ENCODE data around the gene AARSD1.
"Not testable (repeated sequence)": the region's sequence is repeated elsewhere in the genome, so short reads cannot be mapped to it uniquely, and the experiment has no call there.

Gene AARSD1

DNA sequence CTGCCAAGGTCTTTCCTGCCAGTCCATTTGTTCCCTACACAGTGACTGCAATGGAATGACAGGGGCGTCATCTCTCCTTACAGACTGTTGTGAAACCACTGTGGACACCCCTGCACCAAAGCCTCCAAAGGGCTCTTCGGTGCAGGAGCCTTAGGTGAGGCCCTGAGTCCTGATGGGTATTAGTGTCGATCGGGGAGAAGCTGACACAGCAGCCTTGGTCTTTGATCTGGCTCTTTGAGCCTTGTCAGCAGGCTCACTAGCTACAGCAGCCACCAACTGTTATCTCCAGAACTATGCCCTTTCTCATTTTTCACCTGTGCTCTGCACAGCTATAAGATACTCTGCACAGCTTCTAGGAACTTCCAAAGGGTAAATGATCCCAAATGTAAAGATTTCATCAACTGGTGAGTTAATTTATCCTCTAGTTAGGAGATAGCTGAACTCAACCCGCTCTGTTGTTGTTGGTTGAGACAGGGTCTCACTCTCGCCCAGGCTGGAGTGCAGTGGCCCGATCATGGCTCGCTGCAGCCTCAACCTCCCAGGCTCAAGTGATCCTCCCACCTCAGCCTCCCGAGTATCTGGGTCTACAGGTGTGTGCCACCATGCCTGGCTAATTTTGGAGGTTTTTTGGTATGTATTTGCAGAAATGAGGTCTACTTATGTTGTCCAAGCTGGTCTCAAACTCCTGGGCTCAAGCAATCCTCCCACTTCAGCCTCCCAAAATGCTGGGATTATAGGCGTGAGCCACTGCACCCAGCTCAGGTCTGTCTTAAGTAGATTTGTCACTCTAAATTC is 44.0 kb downstream of the AARSD1 start:
- DNase-seq, result no peak

DNA sequence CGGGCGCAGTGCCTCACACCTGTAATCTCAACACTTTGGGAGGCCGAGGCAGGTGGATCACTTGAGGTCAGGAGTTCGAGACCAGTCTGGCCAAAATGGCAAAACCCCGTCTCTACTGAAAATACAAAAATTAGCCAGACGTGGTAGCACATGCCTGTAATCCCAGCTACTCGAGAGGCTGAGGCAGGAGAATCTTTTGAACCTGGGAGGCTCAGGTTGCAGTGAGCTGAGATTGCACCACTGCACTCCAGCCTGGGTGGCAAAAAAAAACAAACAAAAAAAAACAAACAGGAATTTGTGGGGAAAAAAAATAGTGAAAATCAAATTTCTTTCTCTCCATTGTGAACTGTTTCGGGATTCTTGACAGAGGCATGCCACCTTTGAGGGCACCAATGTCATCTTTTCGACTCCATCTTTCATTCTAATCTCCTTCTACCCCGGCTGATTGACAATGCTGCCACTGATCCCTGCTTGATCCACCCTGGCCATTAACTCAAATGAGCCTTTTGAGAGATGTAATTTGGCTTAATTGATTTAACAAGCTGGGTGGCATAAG is 44.7 kb downstream of the AARSD1 start:
- not testable (repeated sequence) for DNase-seq

DNA sequence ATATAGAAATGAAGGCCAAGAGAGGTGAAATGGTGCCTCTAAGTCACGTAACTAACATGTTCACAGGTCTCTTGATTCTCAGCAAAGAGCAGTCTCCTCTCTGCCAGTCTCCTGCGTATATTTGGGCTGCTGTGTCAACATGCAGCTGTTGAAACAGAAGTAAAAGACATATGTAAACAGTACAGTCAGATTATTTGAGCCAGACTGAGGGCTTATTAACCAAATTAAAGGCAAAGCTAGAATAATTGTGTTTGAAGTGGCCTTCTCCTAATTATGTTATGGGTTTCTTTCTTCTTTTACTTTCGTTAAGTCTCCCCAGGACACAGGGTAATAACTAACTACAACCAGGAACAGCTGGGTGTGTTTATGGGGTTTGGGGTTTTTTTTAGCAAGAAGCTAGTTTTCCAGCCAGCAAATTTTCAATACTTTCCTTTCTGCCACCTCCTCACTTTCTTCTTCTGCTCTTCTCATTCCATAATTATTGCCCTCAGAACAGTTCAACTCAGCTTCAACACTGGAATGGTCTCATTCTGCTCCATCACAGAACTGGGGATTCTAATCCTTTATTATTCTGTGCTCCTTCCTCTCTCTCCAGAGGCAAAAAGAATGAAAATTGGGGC is 45.2 kb downstream of the AARSD1 start:
- no peak for DNase-seq

DNA sequence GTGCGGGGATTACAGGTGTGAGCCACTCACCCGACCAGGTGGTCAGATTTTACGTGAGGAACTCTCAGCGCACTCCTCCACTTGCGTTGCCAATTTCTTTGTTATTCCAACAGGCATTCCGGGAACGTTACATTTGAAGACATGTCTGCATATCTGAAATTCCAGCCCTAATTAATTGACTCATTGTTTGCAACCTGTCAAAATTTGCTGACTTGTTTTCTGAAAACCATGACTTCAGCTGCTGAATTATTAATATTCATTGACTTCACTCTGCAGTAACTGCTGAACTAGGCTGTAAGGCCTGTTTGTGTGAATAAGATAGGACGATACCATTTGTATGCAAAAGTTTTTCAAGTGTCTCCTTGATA is 47.0 kb downstream of the AARSD1 start:
- no peak for DNase-seq

DNA sequence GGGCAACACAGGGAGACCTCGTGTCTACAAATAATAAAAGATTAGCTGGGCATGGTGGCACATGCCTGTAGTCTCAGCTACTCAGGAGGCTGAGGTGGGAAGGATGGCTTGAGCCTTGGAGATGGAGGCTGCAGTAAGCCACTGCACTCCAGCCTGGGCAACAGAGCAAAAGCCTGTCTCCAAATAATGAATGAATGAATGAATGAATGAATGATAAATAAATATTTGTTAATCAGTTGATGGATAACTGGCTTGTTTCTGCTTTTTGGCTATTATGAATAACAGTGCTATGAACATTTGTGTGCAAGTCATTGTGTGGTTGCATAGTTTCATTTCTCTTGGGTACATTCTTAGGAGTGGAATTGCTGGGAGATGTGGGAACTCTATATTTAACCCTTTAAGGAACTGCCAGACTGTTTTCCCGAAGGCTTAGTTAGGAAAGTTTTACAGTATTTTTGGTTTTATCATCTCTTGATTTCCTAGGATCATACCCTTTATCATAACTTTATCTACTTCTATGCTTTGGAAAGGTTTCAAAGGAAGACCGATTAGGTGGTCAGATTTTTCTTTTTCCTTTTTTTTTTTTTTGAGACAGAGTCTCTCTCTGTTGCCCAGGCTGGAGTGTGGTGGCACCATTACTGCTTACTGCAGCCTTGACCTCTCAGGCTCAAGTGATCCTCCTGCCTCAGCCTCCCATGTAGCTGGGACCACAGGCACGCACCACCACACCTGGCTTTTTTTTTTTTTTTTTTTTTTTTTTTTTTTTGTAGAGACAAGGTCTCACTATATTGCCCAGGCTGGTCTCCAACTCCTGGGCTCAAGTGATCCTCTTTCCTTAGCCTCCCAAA is 47.6 kb downstream of the AARSD1 start:
- not testable (repeated sequence) for DNase-seq

DNA sequence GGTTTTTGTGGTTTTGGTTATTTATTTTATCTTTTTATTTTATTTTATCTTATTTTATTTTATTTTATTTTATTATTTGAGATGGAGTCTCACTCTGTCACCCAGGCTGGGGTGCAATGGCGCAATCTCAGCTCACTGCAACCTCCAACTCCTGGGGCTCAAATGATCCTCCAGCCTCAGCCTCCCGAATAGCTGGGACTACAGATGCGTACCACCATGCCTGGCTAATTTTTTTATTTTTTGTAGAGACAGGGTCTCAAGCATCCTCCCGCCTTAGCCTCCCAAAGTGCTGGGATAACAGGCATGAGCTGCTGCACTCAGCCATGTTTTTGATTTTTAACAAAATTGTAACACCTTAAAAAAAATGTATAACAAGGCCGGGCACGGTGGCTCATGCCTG is 49.0 kb downstream of the AARSD1 start:
- DNase-seq, result not testable (repeated sequence)

DNA sequence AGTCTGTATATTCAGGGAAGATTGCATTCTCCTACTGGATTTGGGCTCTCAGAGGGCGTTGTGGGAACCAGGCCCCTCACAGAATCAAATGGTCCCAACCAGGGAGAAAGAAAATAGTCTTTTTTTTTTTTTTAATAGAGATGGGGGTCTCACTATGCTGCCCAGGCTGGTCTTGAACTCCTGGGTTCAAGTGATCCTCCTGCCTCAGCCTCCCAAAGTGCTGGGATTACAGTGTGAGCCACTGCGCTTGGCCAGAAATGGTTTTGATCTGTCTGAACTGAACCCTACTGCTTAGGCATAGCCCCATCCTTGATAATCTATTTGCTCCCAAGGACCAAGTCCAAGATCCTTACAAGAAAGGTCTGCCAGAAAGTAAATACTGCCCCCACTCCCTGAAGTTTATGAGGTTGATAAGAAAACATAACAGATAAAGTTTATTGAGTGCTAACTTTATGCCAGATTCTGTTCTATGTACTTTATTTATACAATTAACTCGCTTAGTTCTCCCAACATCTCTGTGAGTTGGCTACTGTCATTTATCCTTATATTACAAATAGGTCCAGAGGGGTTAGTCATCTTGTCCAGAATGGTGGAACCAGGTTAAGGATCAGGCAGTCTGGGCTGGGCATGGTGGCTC is 50.2 kb downstream of the AARSD1 start:
- DNase-seq, result no peak

DNA sequence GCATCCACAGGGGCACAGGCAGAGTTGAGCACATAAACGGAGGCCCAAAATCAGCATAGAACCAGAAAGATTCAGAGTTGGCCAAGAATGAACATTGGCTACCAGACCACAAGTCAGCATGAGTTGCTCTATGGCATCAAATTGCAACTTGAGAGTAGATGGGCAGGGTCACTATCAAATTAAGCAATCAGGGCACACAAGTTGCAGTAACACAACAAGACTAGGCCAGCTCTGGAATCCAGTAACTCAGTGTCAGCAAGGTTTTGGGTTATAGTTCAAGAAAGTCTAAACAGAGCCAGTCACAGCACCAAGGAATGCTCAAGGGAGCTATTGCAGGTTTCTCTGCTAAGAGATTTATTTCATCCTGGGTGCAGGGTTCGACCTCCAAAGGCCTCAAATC is 50.7 kb downstream of the AARSD1 start:
- no peak for DNase-seq

DNA sequence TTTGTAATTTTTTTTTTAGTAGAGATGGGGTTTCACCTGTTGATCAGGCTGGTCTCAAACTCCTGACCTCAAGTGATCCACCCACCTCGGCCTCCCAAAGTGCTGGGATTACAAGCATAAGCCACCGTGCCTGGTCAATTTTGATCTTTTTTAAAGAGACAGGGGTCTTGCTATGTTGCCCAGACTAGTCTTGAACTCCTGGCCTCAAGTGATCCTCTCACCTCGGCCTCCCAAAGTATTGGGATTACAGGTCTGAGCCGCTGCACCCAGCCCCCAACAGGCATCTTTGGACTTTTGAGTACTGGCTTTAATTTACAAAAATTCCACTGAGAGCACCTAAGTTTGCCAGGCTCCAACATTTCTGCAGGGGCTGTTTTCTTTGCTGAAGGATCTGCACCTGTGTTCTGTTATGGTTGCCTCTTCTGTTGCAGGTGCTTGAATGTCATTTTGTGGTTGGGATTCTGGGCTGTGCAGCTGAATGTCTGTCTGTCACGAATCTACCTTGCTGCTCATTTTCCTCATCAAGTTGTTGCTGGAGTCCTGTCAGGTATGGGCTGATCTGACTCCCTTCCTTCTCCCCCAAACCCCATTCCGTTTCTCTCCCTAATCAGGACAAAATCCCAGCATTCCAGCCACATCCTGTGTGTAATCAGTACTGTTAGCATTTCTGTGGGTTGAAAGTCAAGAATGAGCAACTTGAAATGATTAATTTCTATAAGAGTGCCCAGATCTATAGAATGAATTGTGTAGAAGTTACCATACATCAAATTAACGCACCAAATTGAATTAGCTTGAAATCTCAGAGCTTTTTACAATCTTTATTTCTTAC is 55.2 kb downstream of the AARSD1 start:
- DNase-seq, result no peak

DNA sequence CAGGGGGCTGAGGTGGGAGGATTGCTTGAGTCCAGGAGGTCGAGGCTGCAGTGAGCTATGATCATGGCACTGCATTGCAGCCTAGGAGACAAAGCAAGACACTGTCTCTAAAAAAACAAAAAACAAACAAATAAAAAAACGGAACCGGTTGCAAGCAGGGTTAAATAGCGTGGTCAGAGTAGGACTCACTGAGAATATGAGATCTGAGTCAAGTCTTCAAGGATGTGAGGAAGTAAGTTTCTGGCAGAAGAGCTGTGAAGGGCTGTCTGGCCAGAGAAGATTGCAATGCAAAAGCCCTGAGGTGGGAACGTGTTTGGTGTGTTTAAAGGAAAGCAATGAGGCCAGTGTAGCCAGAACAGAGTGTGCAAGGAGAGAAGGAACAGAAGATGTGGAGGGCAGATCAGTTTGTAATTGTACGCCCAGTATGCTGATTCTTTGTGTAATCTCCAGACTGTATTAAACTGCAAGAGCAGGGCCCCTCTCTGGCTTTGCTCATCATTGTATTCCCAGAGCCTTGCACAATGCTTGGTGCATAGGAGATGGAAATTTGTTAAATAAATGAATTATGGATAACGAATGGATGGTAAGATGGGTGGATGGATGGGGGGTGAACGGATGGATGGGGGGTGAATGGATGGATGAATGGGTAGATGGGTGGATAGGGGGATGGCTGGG is 57.3 kb downstream of the AARSD1 start:
- no peak for DNase-seq

DNA sequence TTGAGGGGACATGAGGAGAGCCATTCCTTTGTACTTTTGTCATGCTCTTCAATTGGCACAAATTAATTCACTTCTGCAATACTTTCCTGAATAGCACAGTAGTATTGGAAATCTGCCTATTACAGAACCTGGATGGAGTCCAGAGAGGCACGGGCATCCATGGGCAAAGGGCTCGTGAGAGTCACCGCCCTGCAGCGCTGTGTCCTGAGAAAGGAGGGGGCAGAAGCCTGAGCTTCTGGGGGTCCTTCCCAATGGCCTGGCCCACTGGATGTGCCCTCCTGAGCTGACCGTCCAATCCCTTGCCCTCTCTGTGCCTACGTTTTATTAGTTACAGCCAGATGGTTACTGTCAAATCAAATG is 60.2 kb downstream of the AARSD1 start:
- DNase-seq, result no peak

DNA sequence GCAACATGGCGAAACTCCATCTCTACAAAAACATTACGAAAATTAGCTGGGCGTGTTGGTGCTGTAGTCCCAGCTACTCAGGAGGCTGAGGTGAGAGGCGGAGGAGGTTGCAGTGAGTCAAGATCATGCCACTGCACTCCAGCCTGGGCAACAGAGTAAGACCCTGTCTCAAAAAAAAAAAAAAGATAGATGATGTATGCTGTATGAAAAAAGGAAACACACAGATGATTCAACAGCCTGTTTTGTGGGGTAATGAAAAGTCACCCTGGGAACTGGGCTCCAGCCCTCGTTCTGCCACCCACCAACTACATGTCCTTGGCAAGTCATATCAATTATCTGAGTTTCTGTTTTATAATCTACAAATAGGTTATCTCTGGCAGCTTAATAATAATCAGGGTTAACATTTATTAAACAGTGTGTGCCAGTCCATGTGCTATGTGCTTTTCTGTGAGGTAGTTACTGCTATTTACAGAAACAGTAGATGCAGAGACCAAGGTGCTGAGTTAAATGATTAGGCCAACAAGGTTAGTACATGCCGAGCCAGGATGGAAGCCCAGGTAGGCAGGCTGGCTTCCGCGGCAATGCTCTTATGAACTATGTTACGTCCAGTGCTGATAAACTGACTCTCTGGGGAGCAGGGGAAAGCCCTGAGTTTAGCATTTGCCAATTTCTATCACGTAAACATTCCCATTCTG is 62.6 kb downstream of the AARSD1 start:
- DNase-seq, result no peak

All from CD4-positive, alpha-beta T cell treated with Interferon gamma for 1 hour (primary cell).